ENCODE measurements around the gene CDSN.

CDSN gene

DNA sequence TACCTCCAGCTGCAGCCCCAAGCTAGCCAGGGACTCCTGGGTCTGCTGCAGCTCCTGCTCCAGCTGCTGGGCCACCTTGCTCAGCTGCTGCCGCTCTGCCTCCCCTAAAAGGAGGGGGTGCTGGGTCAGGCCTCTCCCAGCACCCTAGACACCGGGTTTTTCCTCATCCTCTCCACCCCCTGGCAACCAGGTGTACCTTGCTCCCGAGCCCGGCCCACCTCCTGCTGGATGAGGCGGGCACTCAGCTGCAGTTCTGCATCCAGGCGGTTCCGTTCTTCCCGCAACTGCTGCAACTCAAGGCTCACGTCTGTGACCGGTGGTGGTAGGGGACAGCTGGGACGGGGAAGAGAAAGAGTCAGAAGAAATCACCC lies 24.7 kb upstream of the CDSN start:
- DNase-seq (ENCODE audit: low read depth) = no peak

DNA sequence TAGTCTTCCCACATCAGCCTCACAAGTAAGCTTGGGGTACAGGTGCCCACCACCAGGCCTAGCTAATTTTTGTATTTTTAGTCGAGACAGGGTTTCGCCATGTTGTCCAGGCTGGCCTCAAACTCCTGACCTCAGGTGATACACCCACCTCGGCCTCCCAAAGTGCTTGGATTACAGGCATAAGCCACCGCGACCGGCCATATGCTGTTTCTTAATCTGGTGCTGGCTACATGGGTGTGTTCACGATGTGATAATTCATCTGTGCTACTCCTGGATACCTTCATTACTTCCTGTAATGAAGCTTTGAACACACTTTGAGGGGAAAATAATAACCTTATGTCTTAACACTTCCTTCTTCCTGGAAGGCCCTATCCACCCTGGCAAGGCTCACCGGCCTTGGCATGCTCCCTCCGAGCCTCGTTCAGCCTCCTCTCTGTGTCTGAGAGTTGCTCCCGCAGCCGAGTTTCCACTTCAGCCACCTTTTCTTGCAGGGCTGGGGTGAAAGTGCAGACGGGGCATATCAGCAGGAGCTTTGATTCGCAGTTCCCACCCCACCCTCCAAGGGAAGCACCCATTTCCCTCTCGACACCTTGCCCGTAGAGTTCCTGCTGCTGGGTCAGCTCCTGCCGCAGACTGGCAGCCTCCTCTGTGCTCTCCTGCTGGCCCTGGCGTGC lies 24.2 kb upstream of the CDSN start:
- DNase-seq (ENCODE audit: low read depth) = no peak

DNA sequence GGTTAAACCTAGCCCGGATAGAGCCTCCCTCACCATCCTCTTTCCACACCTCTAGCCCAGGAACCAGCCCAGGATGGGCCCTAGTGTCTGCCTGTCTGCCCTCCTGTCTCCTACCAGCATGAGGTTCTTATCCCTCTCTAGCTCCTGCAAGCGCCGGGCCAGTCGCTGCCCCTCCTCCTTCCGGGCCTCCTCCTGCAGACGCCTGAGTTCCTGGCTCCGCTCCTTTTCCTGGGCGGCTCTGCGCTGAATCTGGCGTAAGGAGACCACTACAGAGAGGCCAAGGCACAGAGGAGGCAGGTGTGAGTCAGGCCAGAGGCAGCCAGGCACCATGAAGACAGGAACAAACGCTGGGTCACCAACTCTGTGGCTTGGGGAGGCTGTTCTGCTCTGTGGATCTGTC lies 22.9 kb upstream of the CDSN start:
- peak; percentile 21 for DNase-seq (ENCODE audit: low read depth)

DNA sequence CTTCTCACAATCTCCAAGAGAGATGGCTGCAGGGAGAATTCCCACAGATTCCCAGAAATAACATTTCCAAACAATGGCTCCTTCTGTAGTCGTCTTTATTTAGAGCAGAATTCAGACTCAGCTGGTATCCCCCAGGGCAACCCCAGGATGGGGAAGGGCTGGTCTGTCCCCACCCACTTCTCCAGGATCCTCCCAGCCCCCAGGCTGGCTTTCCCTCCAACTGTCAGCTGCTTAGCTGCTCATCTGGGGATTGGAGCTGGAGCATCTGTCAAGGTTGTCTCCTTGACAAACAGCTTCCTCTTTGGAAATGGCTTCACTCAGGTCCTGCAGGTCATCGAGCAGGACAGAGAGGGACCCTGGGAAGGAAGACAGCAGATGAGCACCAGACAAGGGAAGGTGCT lies 22.1 kb upstream of the CDSN start:
- no peak for DNase-seq (ENCODE audit: low read depth)

DNA sequence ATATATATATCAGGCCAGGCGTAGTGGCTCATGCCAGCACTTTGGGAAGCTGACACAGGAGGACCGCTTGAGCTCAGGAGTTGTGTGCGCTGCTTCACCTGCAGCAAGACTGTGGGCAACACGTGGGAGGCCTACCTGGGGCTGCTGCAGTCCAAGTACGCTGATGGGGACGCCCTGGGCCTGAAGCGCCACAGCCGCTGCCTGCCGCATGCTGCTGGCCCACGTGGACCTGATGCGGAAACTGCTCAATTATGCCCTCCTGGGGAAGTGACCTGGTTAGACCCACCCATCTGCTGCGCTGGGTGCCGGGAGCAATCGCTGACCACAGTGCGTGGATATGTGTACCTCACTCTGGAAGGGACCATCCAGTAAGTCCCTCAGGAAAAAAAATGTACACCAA lies 20.4 kb upstream of the CDSN start:
- DNase-seq (ENCODE audit: low read depth) = no peak

DNA sequence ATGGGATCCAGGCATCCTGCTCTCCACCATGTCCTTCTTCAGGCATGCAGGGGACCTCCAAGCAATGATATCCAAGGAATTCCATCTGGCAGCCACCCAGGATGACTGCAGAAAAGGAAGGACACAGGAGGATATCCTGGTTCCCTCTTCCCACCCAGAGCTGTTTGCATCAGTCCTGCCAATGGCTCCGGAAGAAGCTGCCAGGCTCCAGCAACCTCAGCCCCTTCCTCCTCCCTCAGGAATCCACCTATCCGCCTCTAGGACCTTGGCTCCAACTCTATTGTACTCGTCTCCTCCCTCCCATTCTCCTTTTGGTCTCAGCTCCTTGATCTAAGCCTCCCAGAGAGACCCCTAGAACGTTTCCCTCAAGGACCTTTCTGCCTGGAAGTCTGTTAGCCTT lies 19.4 kb upstream of the CDSN start:
- no peak for DNase-seq (ENCODE audit: low read depth)

DNA sequence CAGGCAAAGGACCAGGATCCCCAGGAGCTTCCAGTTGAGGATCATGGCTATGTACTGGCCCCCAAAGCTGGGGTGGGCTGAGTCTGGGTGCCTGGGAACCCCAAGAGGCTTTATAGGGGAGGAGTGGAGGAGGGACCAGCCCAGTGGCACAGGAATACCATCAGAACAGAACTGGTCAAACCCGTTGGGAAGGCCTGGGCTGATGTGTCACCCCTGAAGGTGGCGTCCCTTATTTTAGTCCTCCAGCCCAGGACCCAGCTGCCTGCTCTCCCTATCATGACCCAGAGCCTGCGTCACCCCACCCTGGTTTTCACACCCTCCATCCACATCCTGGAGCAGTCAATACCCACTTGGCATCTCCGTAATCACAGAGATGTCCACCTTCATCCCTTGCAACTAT lies 18.7 kb upstream of the CDSN start, which contains the start of gene PSORS1C2:
Gene PSORS1C2 (minus strand): TSS at position 85 of the 400 bp plus-strand sequence. CDS start 40 bp downstream, at position 45.
- DNase-seq (ENCODE audit: low read depth) = no peak

DNA sequence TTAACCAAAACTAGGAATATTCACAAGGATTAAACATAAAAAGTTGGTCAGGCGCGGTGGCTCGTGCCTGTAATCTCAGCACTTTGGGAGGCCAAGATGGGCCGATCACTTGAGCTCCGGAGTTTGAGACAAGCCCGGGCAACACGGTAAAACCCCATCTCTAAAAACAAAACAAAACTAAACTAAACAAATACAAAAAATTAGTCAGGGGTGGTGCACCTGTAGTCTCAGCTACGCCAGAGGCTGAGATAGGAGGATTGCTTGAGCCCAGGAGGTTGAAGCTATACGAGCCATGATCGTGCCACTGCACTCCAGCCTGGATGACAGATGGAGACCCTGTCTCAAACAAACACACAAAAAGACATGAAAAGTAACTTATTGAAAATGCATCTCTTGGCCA lies 15.5 kb upstream of the CDSN start:
- DNase-seq (ENCODE audit: low read depth) = no peak

DNA sequence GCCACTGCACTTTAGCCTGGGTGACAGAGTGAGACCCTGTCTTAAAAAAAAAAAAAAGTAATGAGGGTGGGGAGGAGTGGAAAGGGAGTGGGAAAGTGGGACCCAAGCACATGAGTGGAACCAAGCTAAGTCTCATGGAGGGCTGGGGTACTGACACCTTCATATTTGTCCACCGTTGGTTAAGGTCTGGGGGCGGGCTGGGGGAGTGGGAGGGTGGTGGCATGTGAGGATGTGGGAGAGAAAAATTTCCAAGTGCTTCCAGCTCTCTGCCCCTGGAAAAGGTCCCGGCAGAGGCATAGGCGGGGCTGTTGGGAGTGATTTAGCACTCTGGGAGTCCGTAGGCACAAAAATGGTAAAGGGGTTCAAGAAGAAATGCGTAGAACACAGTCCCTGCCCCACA lies 12.6 kb upstream of the CDSN start:
- DNase-seq (ENCODE audit: low read depth) = no peak

DNA sequence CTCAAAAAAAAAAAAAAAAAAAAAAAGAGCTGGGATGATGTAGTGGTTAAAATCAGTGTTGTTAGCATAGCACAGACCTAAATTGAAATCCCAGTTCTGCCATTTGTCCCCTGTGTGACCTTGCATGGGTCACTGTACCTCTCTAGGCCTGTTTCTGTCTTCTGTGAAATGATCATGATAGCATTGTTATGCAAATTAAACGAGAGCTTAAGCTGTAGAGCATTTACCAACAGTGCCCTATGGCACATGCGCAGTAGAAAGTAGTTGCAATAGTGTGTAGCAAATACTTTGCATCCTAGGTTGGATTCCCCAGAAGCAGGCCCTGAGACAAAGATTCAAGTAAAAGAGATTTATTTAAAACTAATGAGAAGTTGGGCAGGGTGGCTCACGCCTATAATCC lies 11.3 kb upstream of the CDSN start:
- no peak for DNase-seq (ENCODE audit: low read depth)

DNA sequence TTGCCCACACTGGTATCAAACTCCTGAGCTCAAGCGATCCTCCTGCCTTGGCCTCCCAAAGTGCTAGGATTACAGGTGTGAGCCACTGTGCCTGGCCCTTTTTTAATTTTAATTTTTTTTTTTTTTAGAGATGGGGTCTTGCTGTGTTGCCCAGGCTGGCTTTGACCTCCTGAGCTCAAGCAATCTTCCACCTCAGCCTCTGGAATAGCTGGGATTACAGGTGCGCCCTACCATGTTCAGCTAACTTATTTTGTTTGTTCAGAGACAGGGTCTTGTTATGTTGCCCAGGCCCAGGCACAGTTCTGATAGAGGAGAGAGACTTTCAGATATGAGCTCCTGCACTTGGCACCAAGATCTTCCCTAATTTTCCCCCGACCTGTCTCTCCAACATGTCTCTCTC lies 10.5 kb upstream of the CDSN start:
- DNase-seq (ENCODE audit: low read depth) = no peak

DNA sequence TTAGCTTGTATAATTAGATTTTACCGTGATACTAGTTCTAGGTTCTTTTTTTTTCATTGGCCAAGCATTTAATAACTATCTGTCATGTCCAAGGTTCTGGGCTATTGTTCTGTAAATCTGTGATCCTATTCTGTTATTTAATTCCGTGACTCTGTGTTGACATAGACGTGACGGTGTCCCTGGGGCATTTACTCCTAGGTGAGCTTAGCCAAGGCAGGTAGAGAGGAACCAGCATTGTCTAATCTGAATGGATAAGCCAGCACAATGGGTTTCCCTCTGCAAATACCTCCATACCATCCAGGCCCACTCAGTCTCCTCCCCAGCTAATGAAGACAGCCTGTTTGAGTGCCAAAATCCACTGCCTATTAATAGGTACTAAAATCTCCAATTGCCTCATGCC lies 8.9 kb upstream of the CDSN start:
- no peak for DNase-seq (ENCODE audit: low read depth)

DNA sequence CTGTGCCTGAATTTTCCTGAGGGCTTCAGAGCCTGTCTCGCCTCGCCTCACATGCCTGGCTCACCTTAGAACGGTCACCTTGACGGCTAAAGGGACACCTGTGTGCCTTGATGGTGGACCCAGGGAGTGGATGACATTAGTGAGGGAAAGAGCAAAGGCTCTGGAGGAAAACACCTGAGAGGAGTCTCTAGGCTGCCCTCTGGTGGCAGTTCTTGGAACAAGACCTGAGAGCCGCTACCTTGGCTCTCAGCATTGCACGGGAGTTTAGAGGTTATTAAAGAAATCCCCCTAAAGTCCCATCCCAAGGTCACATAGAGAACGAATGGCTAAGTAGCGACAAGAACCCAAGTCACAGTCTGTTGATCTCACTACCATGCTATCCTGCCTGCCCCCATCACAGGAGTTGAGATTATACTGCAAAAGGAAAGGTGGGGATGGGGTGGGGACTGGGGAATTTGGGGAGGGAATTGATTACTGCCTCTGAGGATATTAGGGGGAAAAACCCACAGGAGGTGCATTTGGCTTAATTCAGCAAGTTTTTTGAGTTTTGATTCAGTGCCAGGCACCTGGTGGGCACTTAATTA lies 7.9 kb upstream of the CDSN start:
- DNase-seq (ENCODE audit: low read depth) = no peak

DNA sequence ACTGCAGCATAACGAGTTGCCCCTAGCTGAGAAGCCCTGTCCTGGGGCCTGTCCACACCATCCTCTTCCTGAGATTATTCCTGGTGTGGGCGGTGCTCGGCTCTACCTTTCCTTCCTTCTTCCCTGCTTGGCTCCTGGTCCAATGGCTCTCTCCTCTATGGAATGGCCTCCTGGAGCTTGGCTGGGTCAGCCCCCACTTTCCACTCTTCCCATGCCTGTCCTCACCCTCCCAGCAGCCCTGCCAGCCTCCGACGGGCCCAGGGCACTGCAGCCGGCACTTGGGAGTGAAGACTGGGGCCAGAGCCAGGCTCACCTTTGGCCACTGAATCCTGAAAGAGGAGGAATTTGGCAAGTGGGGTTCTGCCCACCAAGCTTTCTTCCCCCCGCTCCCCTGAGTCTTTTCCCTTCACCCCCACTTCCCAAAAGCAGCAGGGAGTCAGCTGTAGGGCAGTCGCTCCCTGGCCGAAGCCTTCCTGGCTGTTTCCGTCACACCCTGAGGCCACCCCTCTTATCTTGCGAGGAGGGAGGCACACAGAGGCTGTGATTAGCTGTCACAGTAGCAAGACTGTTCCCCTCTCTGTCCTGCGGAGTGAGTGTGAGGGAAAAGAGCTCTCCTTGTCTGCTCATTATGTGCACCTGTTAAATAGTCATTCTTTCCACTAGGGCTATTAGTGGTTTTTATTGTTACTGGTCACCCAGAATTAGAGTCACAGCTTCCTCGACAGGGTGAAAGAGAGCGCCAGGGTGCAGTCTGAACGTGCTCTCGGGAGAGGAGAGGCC lies 6.3 kb upstream of the CDSN start:
- no peak for DNase-seq (ENCODE audit: low read depth)

DNA sequence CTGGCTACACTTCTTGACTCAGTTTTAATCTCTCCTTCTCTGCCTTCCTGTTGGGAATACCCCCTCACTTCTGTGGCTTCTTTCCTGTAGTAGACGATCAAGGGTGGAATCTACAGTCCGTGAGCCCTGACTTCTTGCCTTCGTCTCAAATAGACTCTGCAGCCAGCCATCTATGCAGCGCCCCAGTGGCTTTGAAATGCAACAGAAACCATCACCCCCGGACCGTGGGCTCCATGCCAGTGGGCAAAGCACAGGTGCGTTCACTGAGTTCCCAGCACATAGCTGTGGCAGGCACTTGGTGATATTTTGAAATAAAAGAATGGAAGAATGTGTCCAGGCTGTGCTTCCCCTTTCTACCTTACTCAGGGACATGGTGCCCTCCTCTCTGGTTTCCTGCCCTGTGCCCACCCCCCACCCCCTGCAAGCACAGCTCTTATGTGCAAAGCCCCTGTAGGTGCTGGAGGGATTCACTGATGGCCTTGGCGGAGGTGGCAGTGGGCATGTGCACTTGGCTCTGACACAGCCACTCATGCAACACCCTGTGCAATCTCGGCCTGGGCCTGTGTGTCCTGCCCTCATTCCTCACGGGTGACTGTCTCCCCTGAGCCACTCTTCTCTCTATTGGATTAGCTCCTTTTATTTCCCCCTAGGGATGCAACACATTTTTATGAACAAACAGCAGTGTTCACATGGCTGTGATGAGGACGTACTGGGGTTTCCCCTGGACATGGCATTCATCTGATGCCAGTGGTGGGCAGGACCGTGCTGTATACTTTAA lies 5.5 kb upstream of the CDSN start:
- DNase-seq (ENCODE audit: low read depth) = no peak

DNA sequence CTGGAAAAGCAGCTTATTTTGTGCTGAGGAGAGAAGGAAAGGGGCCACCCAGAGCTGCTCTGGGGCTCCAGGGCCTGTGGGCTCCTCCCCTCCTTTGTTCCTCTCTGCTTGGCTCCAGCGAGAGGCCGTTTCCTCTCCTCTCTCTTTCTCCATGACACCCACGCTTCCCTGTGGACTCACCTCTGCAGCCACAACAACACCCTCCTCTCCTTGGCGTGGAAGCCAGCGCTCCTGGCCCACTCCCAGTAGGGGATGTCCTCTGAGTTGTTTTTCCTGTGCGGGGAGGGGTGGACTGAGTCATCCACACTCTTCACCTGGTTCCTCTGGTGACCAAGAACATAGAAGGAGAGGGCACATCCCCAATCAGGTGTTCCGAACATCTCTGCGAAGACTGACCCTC lies 4.9 kb upstream of the CDSN start:
- DNase-seq (ENCODE audit: low read depth) = no peak

DNA sequence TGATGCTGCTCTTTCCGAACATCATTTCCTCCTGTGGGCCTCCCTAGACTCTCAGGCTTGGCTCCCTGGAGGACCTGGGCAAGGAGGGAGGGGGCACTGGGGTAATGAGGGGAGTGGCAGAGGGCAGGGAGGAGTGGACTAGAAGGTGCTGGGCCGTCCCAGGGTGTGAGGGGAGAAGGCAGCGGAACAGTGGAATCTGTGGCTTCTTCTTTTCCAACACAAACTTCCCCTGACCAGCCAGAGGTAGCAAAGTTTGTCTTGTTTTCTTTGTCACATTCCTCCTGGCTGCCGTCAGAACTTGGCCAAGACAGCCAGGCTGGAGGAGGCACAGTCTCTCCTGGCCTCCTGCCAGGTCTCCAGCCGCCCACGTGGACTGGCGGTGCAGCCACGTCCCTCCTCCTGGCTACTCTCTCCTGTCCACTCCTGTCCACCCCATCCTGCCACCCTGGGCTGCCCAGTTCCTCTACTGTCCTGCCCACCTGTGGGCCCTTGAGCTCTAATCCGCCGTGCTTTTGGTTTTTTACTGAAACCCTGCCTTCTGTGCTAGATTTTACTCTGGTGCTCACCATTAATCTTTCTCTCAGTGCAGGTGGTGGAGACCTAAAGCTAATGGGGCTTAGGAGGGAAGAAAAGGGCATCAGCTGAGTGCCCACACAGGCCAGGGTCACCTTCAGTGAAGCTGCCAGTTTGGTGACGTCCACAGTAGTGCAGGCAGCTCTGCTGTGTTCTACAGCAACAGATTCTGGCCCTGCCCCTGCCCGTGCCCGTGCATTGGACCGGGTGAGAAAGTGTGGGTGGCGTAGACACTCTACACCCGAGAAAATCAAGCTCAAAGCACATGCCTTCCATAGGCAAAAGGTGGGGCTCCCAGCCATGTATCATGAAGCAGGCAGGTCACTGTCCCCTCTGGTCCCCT lies 2.8 kb upstream of the CDSN start:
- peak; percentile 88 for DNase-seq (ENCODE audit: low read depth)

DNA sequence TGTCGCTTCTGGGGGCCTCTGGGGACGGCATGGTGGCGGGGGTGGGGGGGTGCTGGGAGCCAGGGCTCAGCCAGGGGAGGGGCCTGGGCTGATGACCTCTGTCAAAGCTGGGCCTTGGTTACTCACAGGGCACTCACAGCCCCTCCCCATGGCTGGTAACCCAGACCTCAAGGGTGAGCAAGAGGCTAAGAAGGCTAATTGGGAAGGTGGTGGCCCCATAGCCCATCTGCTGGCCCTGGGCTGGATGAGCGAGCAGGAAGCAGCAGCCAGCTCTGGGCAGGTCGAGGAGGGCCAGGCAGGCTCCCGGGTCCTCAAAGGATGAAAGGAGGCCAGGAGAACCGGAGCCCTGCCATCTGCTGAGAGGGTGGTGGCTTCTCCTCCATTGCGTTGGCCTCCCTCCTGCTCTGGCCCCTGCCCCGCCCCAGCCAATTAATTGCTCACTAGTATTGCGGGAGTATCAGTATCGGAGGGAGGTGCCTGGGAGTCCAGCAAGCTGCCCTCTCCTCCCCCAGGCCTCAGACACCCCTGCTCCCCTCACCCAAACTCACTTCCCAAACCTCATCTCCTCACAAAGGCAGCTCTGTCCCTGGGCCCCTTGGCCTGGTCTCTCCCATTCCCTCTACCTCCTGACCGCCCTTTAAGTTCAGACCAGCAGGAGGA lies 1.0 kb upstream of the CDSN start:
- no peak for DNase-seq (ENCODE audit: low read depth)

DNA sequence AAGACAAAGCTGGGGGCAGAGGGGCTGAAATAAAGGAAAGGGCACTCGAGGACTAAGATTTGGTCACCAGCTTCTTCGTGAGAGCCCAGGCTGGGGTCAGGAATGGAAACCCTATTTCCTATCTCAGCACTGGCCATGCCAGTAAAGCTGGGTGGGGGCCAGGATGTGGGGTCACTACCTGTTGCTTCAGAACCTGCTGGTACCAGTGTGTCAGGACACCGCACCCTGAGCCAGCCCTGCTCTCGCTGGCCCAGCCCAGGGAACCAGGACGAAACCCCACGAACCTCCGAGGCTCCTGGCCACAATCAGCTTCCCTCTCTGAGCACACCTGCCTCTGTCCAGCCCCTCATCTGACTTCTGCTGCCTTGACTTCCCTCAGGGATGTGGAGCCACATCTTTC lies 2.1 kb downstream of the CDSN start:
- no peak for DNase-seq (ENCODE audit: low read depth)

DNA sequence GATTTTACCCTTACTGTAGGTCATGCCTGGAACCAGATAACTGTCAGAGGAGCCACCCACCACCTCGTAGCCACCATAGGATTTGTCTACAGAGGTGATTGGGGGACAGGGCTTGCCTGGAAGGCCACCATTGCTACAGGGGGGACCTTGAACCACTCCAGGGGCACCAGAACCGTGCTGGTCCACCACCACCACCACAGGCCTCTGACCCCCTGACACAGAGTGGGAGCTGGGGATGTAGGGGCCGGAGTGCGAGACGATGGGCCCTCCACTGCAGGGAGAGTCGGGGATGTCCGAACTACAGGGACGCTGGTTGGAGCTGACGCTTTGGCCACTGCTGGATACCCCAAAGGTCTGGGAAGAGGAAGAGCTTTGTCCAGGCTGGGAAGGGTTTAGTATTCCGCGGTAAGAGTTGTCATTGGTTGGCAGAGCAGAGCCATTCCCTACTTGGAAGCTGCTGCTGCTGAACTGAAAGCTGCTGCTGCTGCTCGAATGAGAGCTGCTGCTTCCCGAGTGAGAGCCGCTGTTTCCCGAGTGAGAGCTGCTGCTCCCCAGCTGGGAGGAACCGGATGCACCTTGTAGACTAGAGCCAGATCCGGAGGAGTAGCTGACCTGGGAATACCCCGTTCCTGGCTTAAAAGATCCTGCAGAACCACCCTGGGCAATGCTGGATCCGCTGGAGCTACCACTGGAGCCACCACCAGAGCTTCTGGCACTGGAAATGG lies 3.4 kb downstream of the CDSN start:
- DNase-seq (ENCODE audit: low read depth) = no peak
